Gastroesophageal sphincter (tissue), 4 donors: Measurements from ENCODE around the gene RHD. TPM values are rescaled to one million over a fixed set of nuclear protein-coding genes. Genes with fewer than 3 reads are reported as not detected.

ENCODE experiments used
- ATAC-seq: fragments of 150-250 bp; one replicate; pipeline ENCODE4 v1.9.1; 2016; ENCODE audit warnings: mild to moderate bottlenecking, moderate library complexity
- H3K27ac ChIP-seq, 4 donors: fragments of 200-600 bp; sonication (generic) in 3 of 4; 1 replicate in 3 of 4; 2 replicates in 1 of 4; pipeline ENCODE4 v1.5.1; 2016 to 2019
- H3K27me3 ChIP-seq: fragments of 200-600 bp; sonication (generic); one replicate; pipeline ENCODE4 v1.5.1; 2019
- H3K36me3 ChIP-seq, 2 donors: fragments of 200-600 bp; sonication (generic); one replicate each; pipeline ENCODE4 v1.5.1; 2019; ENCODE audit warnings: control low read depth in 1 of 2
- H3K4me1 ChIP-seq, 3 donors: fragments of 200-600 bp; sonication (generic); 1 replicate in 2 of 3; 2 replicates in 1 of 3; pipeline ENCODE4 v1.5.1; 2016 to 2019; ENCODE audit warnings: control low read depth in 2 of 3
- H3K4me3 ChIP-seq, 2 donors: fragments of 200-600 bp; sonication (generic); one replicate each; pipeline ENCODE4 v1.5.1; 2019; ENCODE audit warnings: mild to moderate bottlenecking in 1 of 2, moderate library complexity in 1 of 2
- H3K9me3 ChIP-seq, 3 donors: fragments of 200-600 bp; sonication (generic); one replicate each; pipeline ENCODE4 v1.5.1; 2017 to 2019; ENCODE audit warnings: control low read depth in 2 of 3
- EP300 ChIP-seq: sonication (generic); formaldehyde crosslinking; IDR thresholded peaks from one replicate; pipeline ENCODE4 v1.6.1; 2017; ENCODE audit warnings: antibody characterized with exemption, mild to moderate bottlenecking
- POLR2A ChIP-seq, 2 donors: fragments of 450-650 bp; IDR thresholded peaks; one replicate each; pipeline ENCODE4 v1.6.1; 2017; ENCODE audit warnings: antibody characterized with exemption in 2 of 2, mild to moderate bottlenecking in 2 of 2, moderate library complexity in 1 of 2
- POLR2AphosphoS5 ChIP-seq: sonication (generic); formaldehyde crosslinking; IDR thresholded peaks from one replicate; pipeline ENCODE4 v1.6.1; 2017; ENCODE audit warnings: antibody characterized with exemption
- WGBS, 2 donors: methylation state at CpG; one replicate each; pipeline ENCODE4 v1.1.5; 2018; ENCODE audit warnings: low coverage in 1 of 2; 5-methylcytosine and 5-hydroxymethylcytosine counted together
- total RNA-seq, 4 donors: library from RNA; depleted of rRNA; stranded (reverse); fragments of >200 nt; gene quantifications; one replicate each; pipeline ENCODE4 v1.1.0, GENCODE V29; 2016
- TF ChIP-seq, protein P1 (sequence below), 4 experiments: fragments of 200-600 bp in 2 of 4; fragments of 450-650 bp in 2 of 4; sonication (generic) in 1 of 4; IDR thresholded peaks; one replicate each; pipeline ENCODE4 v1.5.1; 2017 to 2019; ENCODE audit warnings: antibody characterized with exemption in 4 of 4, mild to moderate bottlenecking in 2 of 4, moderate library complexity in 2 of 4

The RHD gene
- total RNA-seq, 4 donors from 2014 or later: not detected

DNA sequence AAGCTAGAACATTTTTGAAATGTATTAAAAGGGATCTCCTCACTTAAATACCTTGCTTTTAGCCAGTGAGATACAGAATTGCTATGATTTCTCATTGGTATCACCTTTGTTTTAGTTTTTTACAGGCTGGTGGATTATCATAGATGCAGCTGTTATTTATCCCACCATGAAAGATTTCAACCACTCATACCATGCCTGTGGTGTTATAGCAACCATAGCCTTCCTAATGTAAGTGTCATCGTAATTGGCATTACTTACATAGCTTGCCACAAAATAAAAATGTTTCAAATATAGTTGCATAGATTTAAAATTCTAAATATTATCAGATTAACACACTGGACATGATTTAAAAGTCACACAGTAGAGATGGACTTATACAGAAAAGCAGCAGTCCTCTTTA lies 70.5 kb downstream of the RHD start:
- H3K36me3 ChIP-seq: peaks cover 0 to 48% of the 10 kb centered on the region in 2 donors
- ATAC-seq: no peak
- H3K4me3 ChIP-seq: no peak overlapping the region
- 73 to 100% methylated on average over 1 of the region's 1 CpG for WGBS, 2 donors
- no peaks in the 10 kb centered on the region for H3K9me3 ChIP-seq
- no peak overlapping the region for H3K27ac ChIP-seq
- H3K4me1 ChIP-seq: peaks cover 5 to 35% (median 11%) of the 10 kb centered on the region in 3 donors
- no peaks in the 10 kb centered on the region for H3K27me3 ChIP-seq
- TF ChIP-seq EP300: no peak
- no peak for TF ChIP-seq POLR2AphosphoS5
- TF ChIP-seq, protein P1, sequence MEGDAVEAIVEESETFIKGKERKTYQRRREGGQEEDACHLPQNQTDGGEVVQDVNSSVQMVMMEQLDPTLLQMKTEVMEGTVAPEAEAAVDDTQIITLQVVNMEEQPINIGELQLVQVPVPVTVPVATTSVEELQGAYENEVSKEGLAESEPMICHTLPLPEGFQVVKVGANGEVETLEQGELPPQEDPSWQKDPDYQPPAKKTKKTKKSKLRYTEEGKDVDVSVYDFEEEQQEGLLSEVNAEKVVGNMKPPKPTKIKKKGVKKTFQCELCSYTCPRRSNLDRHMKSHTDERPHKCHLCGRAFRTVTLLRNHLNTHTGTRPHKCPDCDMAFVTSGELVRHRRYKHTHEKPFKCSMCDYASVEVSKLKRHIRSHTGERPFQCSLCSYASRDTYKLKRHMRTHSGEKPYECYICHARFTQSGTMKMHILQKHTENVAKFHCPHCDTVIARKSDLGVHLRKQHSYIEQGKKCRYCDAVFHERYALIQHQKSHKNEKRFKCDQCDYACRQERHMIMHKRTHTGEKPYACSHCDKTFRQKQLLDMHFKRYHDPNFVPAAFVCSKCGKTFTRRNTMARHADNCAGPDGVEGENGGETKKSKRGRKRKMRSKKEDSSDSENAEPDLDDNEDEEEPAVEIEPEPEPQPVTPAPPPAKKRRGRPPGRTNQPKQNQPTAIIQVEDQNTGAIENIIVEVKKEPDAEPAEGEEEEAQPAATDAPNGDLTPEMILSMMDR (IDR thresholded peaks at IDR 0.05): no peak
- TF ChIP-seq POLR2A (IDR thresholded peaks at IDR 0.05): no peak

DNA sequence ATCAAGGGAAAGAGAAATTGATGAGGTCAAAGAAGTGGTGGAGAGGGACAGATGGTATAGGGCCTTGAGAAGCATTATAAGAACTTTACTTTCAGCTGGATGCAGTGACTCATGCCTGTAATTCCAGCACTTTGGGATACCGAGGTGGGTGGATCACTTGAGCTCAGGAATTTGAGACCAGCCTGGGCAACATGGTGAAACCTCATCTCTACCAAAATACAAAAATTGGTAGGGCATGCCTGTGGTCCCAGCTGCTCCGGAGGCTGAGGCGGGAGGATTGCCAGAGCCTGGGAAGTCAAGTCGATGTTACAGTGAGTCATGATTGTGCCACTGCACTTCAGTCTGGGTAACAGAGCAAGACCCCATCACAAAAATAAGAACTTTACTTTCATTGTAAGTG lies 71.6 kb downstream of the RHD start:
- peaks cover 0 to 50% of the 10 kb centered on the region in 2 donors for H3K36me3 ChIP-seq
- no peak for TF ChIP-seq POLR2A (IDR thresholded peaks at IDR 0.05)
- no peak for TF ChIP-seq EP300
- TF ChIP-seq, protein P1 (IDR thresholded peaks at IDR 0.05): no peak
- WGBS, 2 donors: 41 to 68% methylated on average over 3 to 4 of the region's 4 CpGs
- ATAC-seq: no peak
- no peaks in the 10 kb centered on the region for H3K9me3 ChIP-seq
- H3K27me3 ChIP-seq: no peaks in the 10 kb centered on the region
- peaks cover 5 to 35% (median 11%) of the 10 kb centered on the region in 3 donors for H3K4me1 ChIP-seq
- H3K27ac ChIP-seq: no peak overlapping the region
- H3K4me3 ChIP-seq: no peak overlapping the region

DNA sequence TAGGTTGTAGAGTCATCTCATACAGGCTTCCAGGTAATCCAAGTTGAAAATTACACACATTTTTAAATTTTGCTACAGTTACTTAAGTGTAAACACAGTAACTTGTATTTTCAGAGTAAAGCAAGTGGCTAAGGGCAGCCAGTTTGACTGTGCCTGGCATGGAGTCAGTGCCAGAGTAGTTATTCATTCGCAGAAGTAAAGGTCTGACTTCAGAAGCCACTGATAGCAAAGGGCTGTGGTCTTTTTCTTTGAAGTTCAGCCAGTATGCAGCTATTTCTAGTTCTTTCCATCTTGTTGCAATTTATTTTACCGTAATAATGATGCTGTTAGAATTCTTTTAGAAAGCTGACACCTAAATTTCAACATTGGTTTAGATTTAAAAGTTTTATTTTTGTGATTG lies 75.2 kb downstream of the RHD start:
- no peak for ATAC-seq
- WGBS, 2 donors: 73 to 84% methylated on average over 2 of the region's 2 CpGs
- H3K36me3 ChIP-seq: peaks cover 0 to 85% of the 10 kb centered on the region in 2 donors
- H3K4me3 ChIP-seq: no peak overlapping the region
- no peak overlapping the region for H3K27ac ChIP-seq
- no peaks in the 10 kb centered on the region for H3K27me3 ChIP-seq
- peaks cover 0 to 10% (median 0%) of the 10 kb centered on the region in 3 donors for H3K4me1 ChIP-seq
- no peak for TF ChIP-seq EP300
- TF ChIP-seq POLR2A (IDR thresholded peaks at IDR 0.05): no peak
- TF ChIP-seq, protein P1 (IDR thresholded peaks at IDR 0.05): no peak
- TF ChIP-seq POLR2AphosphoS5: no peak
- H3K9me3 ChIP-seq: no peaks in the 10 kb centered on the region

DNA sequence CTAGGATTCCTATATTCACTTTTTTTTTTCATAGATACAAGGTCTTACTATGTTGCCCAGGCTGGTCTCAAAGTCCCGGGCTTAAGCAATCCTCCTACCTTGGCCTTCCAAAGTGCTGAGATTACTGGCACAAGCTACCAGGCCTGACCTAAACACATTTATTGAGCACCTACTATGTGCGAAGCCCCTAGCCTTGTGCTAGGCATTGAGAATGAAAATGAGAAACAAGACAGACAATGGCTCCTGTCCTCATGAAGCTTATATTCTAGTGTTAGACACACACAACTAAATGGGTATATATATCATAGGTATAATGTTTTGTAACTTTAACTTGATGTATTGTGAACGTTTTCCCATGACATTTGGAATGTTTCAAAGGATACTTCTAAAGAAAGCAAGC lies 77.3 kb downstream of the RHD start:
- TF ChIP-seq POLR2AphosphoS5 (no peak), EP300 (no peak), POLR2A (IDR thresholded peaks at IDR 0.05) (no peak)
- TF ChIP-seq, protein P1 (IDR thresholded peaks at IDR 0.05): no peak
- WGBS, 2 donors: 83 to 93% methylated on average over 3 of the region's 3 CpGs

DNA sequence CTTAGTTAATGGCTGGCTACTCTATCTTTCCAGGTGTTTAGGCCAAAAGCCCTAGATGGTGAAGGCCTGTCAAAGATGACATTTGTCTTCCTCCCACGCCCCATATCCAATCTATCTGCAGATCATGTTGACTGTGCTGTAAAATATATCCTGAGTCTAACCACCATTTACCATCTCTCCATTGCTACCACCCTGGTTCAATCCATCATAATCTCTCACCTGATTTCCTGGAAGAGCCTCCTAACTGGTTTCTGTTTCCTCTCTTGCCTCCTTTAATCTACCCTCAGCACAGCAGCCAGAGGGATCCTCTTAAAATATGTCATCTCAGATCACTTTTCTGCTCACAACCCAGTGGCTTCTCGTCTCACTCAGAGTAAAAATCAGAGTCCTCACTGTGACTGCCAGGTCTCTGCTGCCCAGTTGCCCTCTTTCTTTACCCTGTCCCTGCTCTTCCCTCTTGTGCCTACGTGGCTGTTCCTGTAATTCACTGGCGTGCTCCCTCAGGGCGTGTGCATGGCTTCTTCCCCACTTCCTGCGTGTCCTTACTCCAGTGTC lies 83.6 kb downstream of the RHD start:
- Histone ChIP-seq H3K4me3 (no peak overlapping the region), H3K36me3 (peaks cover 0 to 99% of the 10 kb centered on the region in 2 donors), H3K27me3 (no peaks in the 10 kb centered on the region), H3K4me1 (no peaks in the 10 kb centered on the region), H3K9me3 (no peaks in the 10 kb centered on the region), H3K27ac (no peak overlapping the region)
- no peak for ATAC-seq
- 78 to 82% methylated on average over 6 of the region's 6 CpGs for WGBS, 2 donors
- TF ChIP-seq, protein P1 (IDR thresholded peaks at IDR 0.05): no peak
- TF ChIP-seq POLR2A (IDR thresholded peaks at IDR 0.05): no peak

More for the DNA sequence above, 77.3 kb downstream of the RHD start:
- H3K36me3 ChIP-seq: peaks cover 0 to 86% of the 10 kb centered on the region in 2 donors
- ATAC-seq: no peak
- no peaks in the 10 kb centered on the region for H3K9me3 ChIP-seq
- H3K4me1 ChIP-seq: peaks cover 0 to 6% (median 0%) of the 10 kb centered on the region in 3 donors
- no peak overlapping the region for H3K27ac ChIP-seq
- no peak overlapping the region for H3K4me3 ChIP-seq
- no peaks in the 10 kb centered on the region for H3K27me3 ChIP-seq
